Stimulated activated CD4-positive, alpha-beta T cell treated with anti-CD3 and anti-CD28 coated beads, Interleukin-1b, Interleukin-23, amount 100 ng/mL, for 4 hours (primary cell): ENCODE results near the gene ZFYVE26.
"Not testable (repeated sequence)": the region's sequence is repeated elsewhere in the genome, so short reads cannot be mapped to it uniquely, and the experiment has no call there.

Experiments used
- DNase-seq, 2 donors: peaks; one replicate each; pipeline ENCODE4 v3.0.0-alpha.2; 2020; ENCODE audit warnings: low read depth in 2 of 2

The ZFYVE26 gene

DNA sequence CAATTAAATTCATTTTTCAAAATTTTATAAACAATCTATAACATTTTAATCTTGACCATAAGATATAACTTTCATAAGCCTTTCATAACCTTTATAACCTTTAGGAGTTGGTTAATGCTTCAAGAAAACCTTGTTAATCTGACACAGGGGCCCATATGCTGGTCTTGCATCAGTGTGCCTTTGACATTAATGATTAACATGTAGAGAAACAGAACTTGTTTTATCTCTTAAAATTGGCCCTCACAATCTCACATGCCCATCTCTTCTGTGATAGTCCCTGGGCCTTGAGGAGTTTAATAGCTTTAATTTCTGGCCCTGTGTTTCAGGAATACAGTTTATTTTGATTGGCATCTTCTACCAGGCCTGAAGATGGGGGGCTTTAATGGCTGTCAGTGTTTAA lies 107.0 kb downstream of the ZFYVE26 start:
- not testable (repeated sequence) for DNase-seq

DNA sequence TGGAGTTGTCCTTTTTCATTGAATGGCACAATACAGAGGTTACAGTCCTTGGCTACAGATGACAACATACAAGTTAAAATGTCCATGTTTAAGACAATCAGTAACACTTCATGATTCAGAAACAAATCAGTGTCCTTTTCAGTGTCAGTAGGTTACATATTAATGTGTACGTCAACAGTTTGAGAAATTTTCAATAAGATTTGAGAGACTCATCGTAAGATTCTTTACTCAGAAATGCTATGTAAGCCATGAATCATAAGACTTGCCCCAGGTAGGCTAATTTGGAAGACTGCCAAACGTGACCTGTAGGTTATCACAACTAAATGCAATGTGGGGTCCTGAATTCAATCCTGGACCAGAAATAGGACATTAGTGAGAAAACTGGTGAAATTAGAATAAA lies 111.2 kb downstream of the ZFYVE26 start:
- DNase-seq: no peak

DNA sequence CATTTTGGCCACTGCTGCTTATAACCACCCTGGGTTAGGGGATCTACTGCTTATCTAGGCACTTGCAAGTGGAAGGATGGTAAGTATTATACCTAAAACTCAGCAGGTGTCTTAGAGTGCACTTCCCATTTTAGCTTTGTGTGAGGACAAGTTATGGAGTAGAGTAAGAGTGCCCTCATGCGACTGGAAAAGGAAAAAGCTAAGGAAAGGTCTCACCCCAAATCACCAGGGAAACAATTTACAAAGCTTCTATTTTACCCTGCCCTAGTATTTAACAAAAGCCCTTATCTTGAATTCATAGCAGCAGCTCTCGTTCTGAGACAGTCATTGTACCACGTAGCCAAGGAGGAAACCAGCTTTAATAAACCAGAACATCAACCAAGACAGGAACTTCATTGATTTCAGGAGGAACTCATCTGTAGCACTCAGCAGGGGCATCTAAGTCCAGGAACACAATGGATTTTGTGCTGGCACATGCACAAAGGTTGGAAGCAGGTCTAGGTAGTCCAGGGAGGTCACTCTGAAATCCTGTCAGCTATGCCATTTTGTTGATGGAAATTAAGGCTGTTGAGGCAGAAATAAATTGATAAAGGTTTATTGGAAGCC lies 111.8 kb downstream of the ZFYVE26 start:
- DNase-seq: peak in 1 of 2 donors; percentile 28

DNA sequence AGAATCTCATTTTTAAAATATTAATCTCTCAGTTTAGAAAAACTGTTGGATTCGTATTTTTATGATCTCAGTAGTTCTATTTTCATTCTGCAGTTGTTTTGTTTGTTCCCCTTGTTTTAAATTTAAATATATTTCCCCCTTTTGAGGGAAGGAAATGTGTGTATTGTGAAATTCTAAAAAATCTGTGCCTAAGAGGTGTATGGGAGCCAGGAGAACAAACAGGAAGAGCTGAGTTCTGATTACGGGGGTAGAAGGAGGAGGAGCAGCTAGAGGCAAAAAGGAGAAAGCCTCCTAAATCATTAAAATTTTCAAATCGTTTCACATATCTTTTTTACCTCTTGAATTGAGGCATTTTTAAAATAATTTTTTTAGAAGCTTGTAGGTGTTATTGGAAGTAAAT lies 112.4 kb downstream of the ZFYVE26 start:
- DNase-seq: no peak

DNA sequence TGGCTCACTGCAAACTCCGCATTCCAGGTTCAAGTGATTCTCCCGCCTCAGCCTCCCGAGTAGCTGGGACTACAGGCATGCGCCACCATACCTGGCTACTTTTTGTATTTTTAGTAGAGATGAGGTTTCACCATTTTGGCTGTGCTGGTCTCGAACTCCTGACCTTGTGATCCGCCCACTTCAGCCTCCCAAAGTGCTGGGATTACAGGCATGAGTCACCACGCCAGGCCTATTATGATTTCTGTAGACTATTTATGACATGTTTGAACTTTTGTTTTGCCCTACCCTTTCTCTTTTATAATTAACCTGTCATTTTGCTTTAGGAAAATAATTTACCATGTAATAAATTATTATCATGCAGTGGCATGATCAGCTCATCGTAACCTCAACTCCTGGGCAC lies 114.9 kb downstream of the ZFYVE26 start, which contains the start of gene RDH12:
Gene RDH12 (plus strand): TSS at position 395 of the 400 bp plus-strand sequence. CDS start 20,757 bp downstream, outside the sequence.
- DNase-seq: not testable (repeated sequence)

DNA sequence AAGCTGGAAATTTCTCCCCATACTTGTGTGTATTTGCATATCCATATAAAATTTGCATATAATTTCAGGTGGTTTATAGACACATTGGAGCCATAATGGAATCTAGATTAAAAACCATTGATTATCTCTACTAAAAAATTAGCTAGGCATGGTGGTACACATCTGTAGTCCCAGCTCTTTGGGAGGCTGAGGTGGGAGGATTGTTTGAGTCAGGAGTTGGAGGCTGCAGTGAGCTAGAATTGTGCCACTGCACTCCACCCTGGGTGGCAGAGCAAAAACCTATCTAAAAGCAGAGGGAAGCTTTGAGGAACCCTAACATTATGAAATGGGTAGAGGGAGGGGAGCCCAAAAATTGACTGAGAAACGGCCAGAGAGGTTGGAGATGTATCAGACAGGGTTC lies 118.2 kb downstream of the ZFYVE26 start:
- no peak for DNase-seq

DNA sequence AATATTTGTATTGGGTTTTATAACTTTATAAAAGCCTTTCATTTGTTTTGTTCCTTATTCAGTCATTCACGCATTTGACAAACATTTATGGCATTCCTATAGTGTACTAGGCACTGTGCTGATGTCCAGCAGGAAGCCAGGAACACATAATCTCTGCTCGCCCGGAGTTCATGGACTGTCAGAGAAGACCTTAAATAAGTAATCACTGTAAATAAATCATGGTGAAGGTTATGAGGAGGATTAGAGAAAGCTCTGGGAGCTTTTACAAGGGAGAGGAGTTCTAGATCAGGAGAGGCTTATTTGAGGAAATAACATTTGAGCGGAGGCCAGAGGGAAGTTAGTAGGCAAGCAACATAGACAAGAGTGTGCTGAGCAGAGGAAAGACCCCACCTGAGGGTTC lies 119.4 kb downstream of the ZFYVE26 start:
- DNase-seq: no peak
